H1 (cell line): ENCODE results near the gene COL4A1. TPM values are rescaled to one million over a fixed set of nuclear protein-coding genes. Genes with fewer than 3 reads are reported as not detected.

ENCODE experiments used
- CTCF ChIA-PET: fragments of 300-600 bp; sonication (Branson Sonifier 250); formaldehyde crosslinking; loops from one replicate; lab custom pipeline; 2021; ENCODE audit not compliant: partially characterized antibody; lab: Charles Lee
- POLR2A ChIA-PET: fragments of 300-600 bp; sonication (Branson Sonifier 250); formaldehyde crosslinking; loops from one replicate; lab custom pipeline; 2021; ENCODE audit warnings: inconsistent platforms; ENCODE audit not compliant: partially characterized antibody; lab: Charles Lee
- DNase-seq, 2 experiments: peaks; one replicate each; pipeline versions ENCODE4 v3.0.0 to v3.0.0-alpha.2; 2010 to 2022; ENCODE audit warnings: low spot score in 2 of 2, low read depth in 1 of 2, mixed read lengths in 1 of 2
- FAIRE-seq: peaks from 2 replicates; lab custom pipeline; 2011; peaks lifted over from hg19 to GRCh38; lab: Jason Lieb, UNC
- H2AFZ ChIP-seq: 2 replicates; pipeline ENCODE4 v1.8.1; 2012; ENCODE audit warnings: low read length, inconsistent platforms
- H2AK5ac ChIP-seq: 2 replicates; pipeline ENCODE4 v1.6.1; 2013; ENCODE audit warnings: low read depth, low read length
- H2BK120ac ChIP-seq: replicated peaks from 2 replicates; pipeline ENCODE3; 2013; ENCODE audit warnings: low read depth, low read length, inconsistent platforms
- H2BK12ac ChIP-seq: 2 replicates; pipeline ENCODE4 v1.6.1; 2013; ENCODE audit warnings: low read depth, low read length
- H2BK15ac ChIP-seq: 2 replicates; pipeline ENCODE4 v1.6.1; 2013; ENCODE audit warnings: low read length
- H2BK20ac ChIP-seq: 2 replicates; pipeline ENCODE4 v1.6.1; 2013; ENCODE audit warnings: low read length
- H2BK5ac ChIP-seq: 2 replicates; pipeline ENCODE4 v1.6.1; 2013; ENCODE audit warnings: low read depth, low read length
- H3K14ac ChIP-seq: 2 replicates; pipeline ENCODE4 v1.6.1; 2013; ENCODE audit warnings: inconsistent platforms; ENCODE audit not compliant: insufficient read length
- H3K18ac ChIP-seq: 2 replicates; pipeline ENCODE4 v1.6.1; 2013; ENCODE audit warnings: low read length; ENCODE audit errors: extremely low read depth
- H3K23ac ChIP-seq: 2 replicates; pipeline ENCODE4 v1.6.1; 2013; ENCODE audit warnings: inconsistent platforms; ENCODE audit not compliant: insufficient read length
- H3K23me2 ChIP-seq: 2 replicates; pipeline ENCODE4 v1.6.1; 2013; ENCODE audit warnings: low read depth, low read length
- H3K27ac ChIP-seq: 2 replicates; pipeline ENCODE4 v1.6.1; 2011; ENCODE audit warnings: low read depth, low read length, inconsistent platforms
- H3K27me3 ChIP-seq, 4 experiments: replicated peaks in 1 of 4; 1 replicate in 1 of 4; 2 replicates in 3 of 4; pipeline versions ENCODE4 v1.6.1 to v1.8.1; 2011 to 2013; ENCODE audit warnings: low read length in 3 of 4, mild to moderate bottlenecking in 3 of 4, inconsistent platforms in 2 of 4, mixed read lengths in 2 of 4, moderate library complexity in 1 of 4; ENCODE audit not compliant: control insufficient read depth in 3 of 4, insufficient read depth in 3 of 4; ENCODE audit errors: extremely low read depth in 1 of 4
- H3K36me3 ChIP-seq, 4 experiments: 2 replicates each; pipeline versions ENCODE4 v1.6.1 to v1.8.1; 2011 to 2013; ENCODE audit warnings: mild to moderate bottlenecking in 4 of 4, low read length in 3 of 4, moderate library complexity in 2 of 4, control low read depth in 1 of 4, inconsistent platforms in 1 of 4; ENCODE audit not compliant: insufficient read depth in 4 of 4, control insufficient read depth in 2 of 4
- H3K4ac ChIP-seq: replicated peaks from 2 replicates; pipeline ENCODE3; 2013; ENCODE audit warnings: low read length, low read depth, mixed read lengths, inconsistent platforms; ENCODE audit not compliant: insufficient read length
- H3K4me1 ChIP-seq, 4 experiments: replicated peaks in 1 of 4; 1 replicate in 1 of 4; 2 replicates in 3 of 4; pipeline versions ENCODE4 v1.6.1 to v1.8.1; 2011 to 2013; ENCODE audit warnings: low read length in 3 of 4, inconsistent platforms in 2 of 4, mixed read lengths in 1 of 4; ENCODE audit not compliant: insufficient read depth in 4 of 4, control insufficient read depth in 3 of 4
- H3K4me2 ChIP-seq, 2 experiments: 2 replicates each; pipeline versions ENCODE4 v1.6.1 to v1.8.1; 2011 to 2013; ENCODE audit warnings: low read depth in 2 of 2, low read length in 2 of 2, control low read depth in 1 of 2, inconsistent platforms in 1 of 2, mild to moderate bottlenecking in 1 of 2; ENCODE audit not compliant: insufficient read depth in 1 of 2
- H3K4me3 ChIP-seq, 4 experiments: fragments of 200-600, 300-600 bp in 1 of 4; sonication (generic), shearing (Covaris generic), sonication (Bioruptor Twin) in 1 of 4; 2 replicates each; pipeline versions ENCODE4 v1.5.1 to v1.8.1; 2011 to 2016; ENCODE audit warnings: low read length in 4 of 4, low read depth in 3 of 4, control low read depth in 2 of 4, inconsistent platforms in 2 of 4, mild to moderate bottlenecking in 2 of 4, mixed read lengths in 1 of 4, moderate library complexity in 1 of 4; ENCODE audit not compliant: insufficient read depth in 2 of 4; ENCODE audit errors: extremely low read depth in 1 of 4
- H3K56ac ChIP-seq: replicated peaks from 2 replicates; pipeline ENCODE3; 2013; ENCODE audit warnings: low read depth, mild to moderate bottlenecking, mixed read lengths, low read length, inconsistent platforms; ENCODE audit not compliant: insufficient read length
- H3K79me1 ChIP-seq: 2 replicates; pipeline ENCODE4 v1.6.1; 2013; ENCODE audit warnings: low read depth, low read length, control low read depth
- H3K79me2 ChIP-seq, 2 experiments: 2 replicates each; pipeline versions ENCODE4 v1.6.1 to v1.8.1; 2012 to 2013; ENCODE audit warnings: low read length in 2 of 2, mild to moderate bottlenecking in 2 of 2, inconsistent platforms in 1 of 2; ENCODE audit not compliant: insufficient read depth in 2 of 2, control insufficient read depth in 1 of 2
- H3K9ac ChIP-seq, 4 experiments: replicated peaks in 1 of 4; 1 replicate in 1 of 4; 2 replicates in 3 of 4; pipeline versions ENCODE4 v1.6.1 to v1.8.1; 2011 to 2013; ENCODE audit warnings: low read depth in 3 of 4, low read length in 3 of 4, control low read depth in 2 of 4, mild to moderate bottlenecking in 2 of 4, moderate library complexity in 2 of 4, inconsistent platforms in 1 of 4; ENCODE audit errors: extremely low read depth in 1 of 4
- H3K9me3 ChIP-seq, 2 experiments: 2 replicates each; pipeline versions ENCODE4 v1.6.1 to v1.8.1; 2012 to 2013; ENCODE audit warnings: mild to moderate bottlenecking in 2 of 2, moderate library complexity in 2 of 2, control low read depth in 1 of 2, inconsistent platforms in 1 of 2, low read depth in 1 of 2, low read length in 1 of 2, mixed read lengths in 1 of 2; ENCODE audit not compliant: insufficient read depth in 2 of 2
- H4K20me1 ChIP-seq, 2 experiments: replicated peaks in 1 of 2; 2 replicates each; pipeline versions ENCODE3 to v1.8.1; 2011 to 2013; ENCODE audit warnings: inconsistent platforms in 2 of 2, low read length in 2 of 2, mild to moderate bottlenecking in 1 of 2; ENCODE audit not compliant: insufficient read depth in 2 of 2, control insufficient read depth in 1 of 2
- H4K5ac ChIP-seq: 2 replicates; pipeline ENCODE4 v1.6.1; 2013; ENCODE audit warnings: low read length, low read depth, mixed read lengths, inconsistent platforms; ENCODE audit not compliant: insufficient read length
- H4K8ac ChIP-seq: 2 replicates; pipeline ENCODE4 v1.8.0; 2013; ENCODE audit warnings: mild to moderate bottlenecking, moderate library complexity, low read length, inconsistent platforms; ENCODE audit not compliant: insufficient read depth; ENCODE audit errors: extremely low read depth
- H4K91ac ChIP-seq: replicated peaks from 2 replicates; pipeline ENCODE3; 2013; ENCODE audit warnings: low read length, mixed read lengths, inconsistent platforms; ENCODE audit not compliant: insufficient read length
- ASH2L ChIP-seq: fragments of 200-600, 300-600 bp; sonication (generic); IDR thresholded peaks from one replicate; pipeline ENCODE4 v1.7.1; 2017; ENCODE audit warnings: low read length
- ATF3 ChIP-seq: IDR thresholded peaks from 2 replicates; pipeline ENCODE4 v1.6.1; 2011; ENCODE audit warnings: low read depth, mild to moderate bottlenecking, low read length; ENCODE audit not compliant: insufficient read depth
- CBX5 ChIP-seq: fragments of 300-800, 300-1000 bp; sonication (generic); IDR thresholded peaks from 2 replicates; pipeline ENCODE4 v1.7.1; 2016; ENCODE audit warnings: antibody characterized with exemption, low read length, low read depth
- CHD2 ChIP-seq: IDR thresholded peaks from 2 replicates; pipeline ENCODE4 v1.6.1; 2012; ENCODE audit warnings: low read length, improper control_type of control experiment
- CTBP2 ChIP-seq: IDR thresholded peaks from 2 replicates; pipeline ENCODE4 v1.7.0; 2011; ENCODE audit warnings: borderline replicate concordance, mild to moderate bottlenecking, moderate library complexity, mixed read lengths, low read length; ENCODE audit not compliant: insufficient read depth, insufficient read length
- HDAC6 ChIP-seq: IDR thresholded peaks from one replicate; pipeline ENCODE4 v1.7.1; 2012; ENCODE audit warnings: low read depth, mild to moderate bottlenecking, inconsistent platforms, low read length, moderate library complexity
- MAFK ChIP-seq: IDR thresholded peaks from 2 replicates; pipeline ENCODE4 v1.6.1; 2012; ENCODE audit warnings: low read depth, mild to moderate bottlenecking, improper control_type of control experiment, low read length
- NANOG ChIP-seq: IDR thresholded peaks from 2 replicates; pipeline ENCODE4 v1.6.1; 2011; ENCODE audit warnings: low read length, low read depth, mild to moderate bottlenecking, inconsistent platforms; ENCODE audit not compliant: insufficient read depth, poor library complexity, severe bottlenecking
- RAD21 ChIP-seq, 2 experiments: IDR thresholded peaks in 1 of 2; conservative IDR thresholded peaks in 1 of 2; 2 replicates each; pipeline ENCODE4 v1.6.1; 2011; ENCODE audit warnings: low read depth in 2 of 2, low read length in 2 of 2, improper control_type of control experiment in 1 of 2, inconsistent platforms in 1 of 2, mild to moderate bottlenecking in 1 of 2, moderate library complexity in 1 of 2
- RBBP5 ChIP-seq: IDR thresholded peaks from 2 replicates; pipeline ENCODE4 v1.7.1; 2012; ENCODE audit warnings: low read depth, mild to moderate bottlenecking, inconsistent platforms, low read length, moderate library complexity, borderline replicate concordance
- SP1 ChIP-seq: IDR thresholded peaks from 2 replicates; pipeline ENCODE4 v1.6.1; 2011; ENCODE audit warnings: low read depth, low read length
- SP4 ChIP-seq: IDR thresholded peaks from 2 replicates; pipeline ENCODE4 v1.6.1; 2012; ENCODE audit warnings: low read length, inconsistent platforms
- SRF ChIP-seq: IDR thresholded peaks from 2 replicates; pipeline ENCODE4 v1.6.1; 2011; ENCODE audit warnings: mild to moderate bottlenecking, low read depth, low read length, moderate library complexity
- TEAD4 ChIP-seq: IDR thresholded peaks from 2 replicates; pipeline ENCODE4 v1.6.1; 2012; ENCODE audit warnings: low read depth, low read length, inconsistent platforms, mixed read lengths
- YY1 ChIP-seq: IDR thresholded peaks from 2 replicates; pipeline ENCODE4 v1.6.1; 2011; ENCODE audit warnings: low read depth, mild to moderate bottlenecking, low read length
- WGBS, 2 experiments: shearing (Covaris generic) in 1 of 2; methylation state at CpG; one replicate each; pipeline versions ENCODE4 v1.1.6 to v1.1.7; 2013 to 2015; ENCODE audit warnings: low lambda C conversion rate in 2 of 2, mixed read lengths in 2 of 2, inconsistent platforms in 1 of 2, low coverage in 1 of 2, missing lambda C conversion rate in 1 of 2; ENCODE audit not compliant: insufficient replicate concordance in 2 of 2, insufficient coverage in 1 of 2, insufficient read length in 1 of 2; ENCODE audit errors: extremely low coverage in 1 of 2, missing lambda C conversion rate in 1 of 2; 5-methylcytosine and 5-hydroxymethylcytosine counted together
- polyA plus RNA-seq, 7 experiments: library from polyadenylated mRNA; depleted of rRNA in 3 of 7; stranded (reverse) in 5 of 7; unstranded in 2 of 7; fragments of >200 nt in 5 of 7; fragments of 200-250 nt in 2 of 7; gene quantifications; 1 replicate in 5 of 7; 2 replicates in 1 of 7; 4 replicates in 1 of 7; pipeline versions ENCODE4 v1.2.1 to v1.2.3, GENCODE V29; 2011 to 2013; ENCODE audit warnings: missing spikeins in 2 of 7, mixed read lengths in 2 of 7
- total RNA-seq: library from RNA; stranded (reverse); fragmentation: NEBNext Ultra II Directional; extraction: Animal tissue kit (Norgen Biotek cat#: 25700); gene quantifications from 2 replicates; pipeline ENCODE4 v1.2.1, GENCODE V29; 2021

The COL4A1 gene
- total and polyA plus RNA-seq, 2 of the 8 experiments (the other 6 are each of a cell fraction or from before 2014, with no cell fraction given), result 30.7 to 82.0 TPM

- Histone ChIP-seq H3K18ac (no peak overlapping the region), H4K91ac (no peak overlapping the region), H2BK12ac (no peak overlapping the region), H2BK20ac (no peak overlapping the region), H4K5ac (no peak overlapping the region), H3K23ac (no peak overlapping the region), H4K8ac (no peak overlapping the region), H3K14ac (no peak overlapping the region), H2BK5ac (no peak overlapping the region), H3K36me3 (no peaks in the 10 kb centered on the region), H3K4me3 (no peak overlapping the region), H2AK5ac (no peak overlapping the region), H3K23me2 (peaks cover 12% of the 10 kb centered on the region), H3K27ac (no peak overlapping the region), H3K79me1 (no peaks in the 10 kb centered on the region), H4K20me1 (no peaks in the 10 kb centered on the region), H2BK120ac (no peak overlapping the region), H3K56ac (peak overlapping the region; percentile 40), H3K9ac (no peak overlapping the region), H3K9me3 (no peaks in the 10 kb centered on the region), H2AFZ (no peak overlapping the region), H3K4ac (no peak overlapping the region), H3K4me1 (peaks cover 10 to 23% (median 13%) of the 10 kb centered on the region in 4 experiments), H3K79me2 (no peaks in the 10 kb centered on the region), H3K4me2 (no peak overlapping the region), H2BK15ac (no peak overlapping the region), H3K27me3 (peaks cover 0 to 13% (median 7%) of the 10 kb centered on the region in 4 experiments; a peak in 5 of 7 replicates)
- FAIRE-seq (no peak), DNase-seq (no peak)
- 90% methylated on average over 3 of the region's 3 CpGs; no CpG with 5 or more reads in 1 of the 2 experiments for WGBS, 2 experiments
- ChIA-PET CTCF (no interaction called here), POLR2A (no interaction called here)
- TF ChIP-seq CHD2 (no peak), CBX5 (no peak), HDAC6 (no peak), ASH2L (no peak), RBBP5 (no peak), NANOG (no peak), RAD21 (IDR thresholded peaks at IDR 0.05 in 1 of 2, conservative IDR thresholded peaks at IDR 0.05 in 1 of 2; ENCODE audit: low read depth in 2 of 2, low read length in 2 of 2) (no peak), CTBP2 (no peak), MAFK (no peak), ATF3 (no peak), SP1 (no peak), SP4 (no peak), SRF (no peak), TEAD4 (no peak), YY1 (no peak)
These were observed 166.9 kb downstream of the COL4A1 start for GRCh38 chr13:110140099-110140498.
